Measurements from ENCODE around the gene HAP1. TPM values are rescaled to one million over a fixed set of nuclear protein-coding genes. Genes with fewer than 3 reads are reported as not detected.

Gene HAP1
- total RNA-seq, 4 donors from 2014 or later, result 0.19 TPM; not detected in 3

DNA sequence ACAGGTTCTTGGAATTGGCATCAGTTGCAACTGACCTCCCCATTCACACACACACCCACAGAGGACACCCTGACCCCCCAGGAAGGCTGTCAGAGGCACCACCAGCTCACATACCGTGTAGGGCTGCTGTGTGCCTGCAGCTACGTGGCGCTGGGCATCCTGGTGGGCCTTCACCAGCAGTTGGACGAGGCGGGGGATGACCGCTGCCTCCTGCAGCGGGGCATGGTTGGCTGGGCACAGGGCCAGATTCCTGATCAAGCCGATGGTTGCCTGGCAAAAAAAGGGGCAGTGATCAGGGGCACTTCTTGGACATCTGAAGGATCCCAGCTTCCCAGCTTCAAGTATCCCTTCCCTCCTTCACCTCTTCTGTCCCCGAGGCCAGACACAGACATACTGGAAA is 24.2 kb upstream of the HAP1 start:
- no peak overlapping the region for H3K4me3 ChIP-seq
- no peak overlapping the region for H3K27ac ChIP-seq (replicated peaks in 1 of 4)
- H3K9me3 ChIP-seq, result no peaks in the 10 kb centered on the region
- H3K4me1 ChIP-seq, result no peaks in the 10 kb centered on the region
- WGBS, result 87% methylated on average over 5 of the region's 9 CpGs
- peaks cover 0 to 100% (median 80%) of the 10 kb centered on the region in 4 donors for H3K36me3 ChIP-seq
- TF ChIP-seq POLR2A (IDR thresholded peaks at IDR 0.05; ENCODE audit: low read depth) (no peak), EP300 (IDR thresholded peaks at IDR 0.05) (no peak), POLR2AphosphoS5 (IDR thresholded peaks at IDR 0.05) (no peak)
- TF ChIP-seq, protein P1, sequence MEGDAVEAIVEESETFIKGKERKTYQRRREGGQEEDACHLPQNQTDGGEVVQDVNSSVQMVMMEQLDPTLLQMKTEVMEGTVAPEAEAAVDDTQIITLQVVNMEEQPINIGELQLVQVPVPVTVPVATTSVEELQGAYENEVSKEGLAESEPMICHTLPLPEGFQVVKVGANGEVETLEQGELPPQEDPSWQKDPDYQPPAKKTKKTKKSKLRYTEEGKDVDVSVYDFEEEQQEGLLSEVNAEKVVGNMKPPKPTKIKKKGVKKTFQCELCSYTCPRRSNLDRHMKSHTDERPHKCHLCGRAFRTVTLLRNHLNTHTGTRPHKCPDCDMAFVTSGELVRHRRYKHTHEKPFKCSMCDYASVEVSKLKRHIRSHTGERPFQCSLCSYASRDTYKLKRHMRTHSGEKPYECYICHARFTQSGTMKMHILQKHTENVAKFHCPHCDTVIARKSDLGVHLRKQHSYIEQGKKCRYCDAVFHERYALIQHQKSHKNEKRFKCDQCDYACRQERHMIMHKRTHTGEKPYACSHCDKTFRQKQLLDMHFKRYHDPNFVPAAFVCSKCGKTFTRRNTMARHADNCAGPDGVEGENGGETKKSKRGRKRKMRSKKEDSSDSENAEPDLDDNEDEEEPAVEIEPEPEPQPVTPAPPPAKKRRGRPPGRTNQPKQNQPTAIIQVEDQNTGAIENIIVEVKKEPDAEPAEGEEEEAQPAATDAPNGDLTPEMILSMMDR (IDR thresholded peaks at IDR 0.05), result no peak
- DNase-seq (ENCODE audit: extremely low spot score), result no peak
- no peaks in the 10 kb centered on the region for H3K27me3 ChIP-seq
- intact Hi-C loops (cut with DNase I), result no loop called here

DNA sequence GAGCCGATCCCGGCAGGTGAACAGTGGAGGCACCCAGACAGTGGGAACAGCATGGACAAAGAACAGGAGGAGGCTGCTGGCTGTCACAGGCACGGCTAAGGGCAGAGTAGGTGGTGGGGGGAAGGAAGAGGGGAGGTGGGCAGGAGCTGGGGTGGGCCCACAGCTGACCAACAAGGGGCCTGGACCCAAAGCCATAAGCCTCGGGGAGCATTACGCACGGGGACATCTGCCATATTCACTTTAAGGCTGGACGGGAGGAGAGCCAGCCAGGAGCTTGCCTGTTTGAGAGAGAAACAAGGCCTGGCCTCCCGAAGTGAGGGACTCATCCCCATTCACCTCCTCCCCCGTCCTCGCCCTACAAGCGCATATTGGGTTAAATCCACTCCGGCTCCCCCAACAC is 19.6 kb upstream of the HAP1 start:
- intact Hi-C loops (cut with DNase I), result no loop called here

DNA sequence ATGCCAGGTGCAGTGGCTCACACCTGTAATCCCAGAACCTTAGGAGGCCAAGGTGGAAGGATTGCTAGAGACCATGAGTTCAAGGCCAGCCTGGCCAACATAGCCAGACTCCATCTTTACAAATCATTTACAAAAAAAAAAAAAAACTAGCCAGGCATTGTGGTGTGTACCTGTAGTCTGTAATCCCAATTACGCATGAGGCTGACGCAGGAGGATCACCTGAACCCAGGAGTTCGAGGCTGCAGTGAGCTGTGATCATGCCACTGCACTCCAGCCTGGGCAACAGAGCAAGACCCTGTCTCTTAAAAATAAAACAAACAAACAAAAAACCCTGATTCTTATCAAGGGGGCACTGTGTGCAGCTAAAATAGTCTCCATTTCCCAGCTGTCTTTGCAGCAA is 16.8 kb upstream of the HAP1 start:
- TF ChIP-seq, protein P1 (IDR thresholded peaks at IDR 0.05), result no peak
- no peak for TF ChIP-seq EP300 (IDR thresholded peaks at IDR 0.05)
- TF ChIP-seq POLR2A (IDR thresholded peaks at IDR 0.05; ENCODE audit: low read depth), result no peak
- TF ChIP-seq POLR2AphosphoS5 (IDR thresholded peaks at IDR 0.05), result no peak
- no peaks in the 10 kb centered on the region for H3K4me1 ChIP-seq
- no peak overlapping the region for H3K27ac ChIP-seq (replicated peaks in 1 of 4)
- peaks cover 0 to 28% (median 20%) of the 10 kb centered on the region in 4 donors for H3K36me3 ChIP-seq
- 96% methylated on average over 3 of the region's 3 CpGs for WGBS
- no peaks in the 10 kb centered on the region for H3K9me3 ChIP-seq
- H3K4me3 ChIP-seq, result no peak overlapping the region
- intact Hi-C loops (cut with DNase I), result no loop called here
- peaks cover 0 to 4% (median 0%) of the 10 kb centered on the region in 4 donors for H3K27me3 ChIP-seq
- DNase-seq (ENCODE audit: extremely low spot score), result no peak

More for the DNA sequence above, 19.6 kb upstream of the HAP1 start:
- Histone ChIP-seq H3K27me3 (no peaks in the 10 kb centered on the region), H3K4me1 (no peaks in the 10 kb centered on the region), H3K27ac (replicated peaks in 1 of 4) (no peak overlapping the region), H3K36me3 (peaks cover 0 to 55% (median 46%) of the 10 kb centered on the region in 4 donors), H3K9me3 (no peaks in the 10 kb centered on the region), H3K4me3 (no peak overlapping the region)
- 86% methylated on average over 12 of the region's 12 CpGs for WGBS
- TF ChIP-seq EP300 (IDR thresholded peaks at IDR 0.05), result no peak
- no peak for TF ChIP-seq POLR2A (IDR thresholded peaks at IDR 0.05; ENCODE audit: low read depth)
- DNase-seq (ENCODE audit: extremely low spot score), result no peak

DNA sequence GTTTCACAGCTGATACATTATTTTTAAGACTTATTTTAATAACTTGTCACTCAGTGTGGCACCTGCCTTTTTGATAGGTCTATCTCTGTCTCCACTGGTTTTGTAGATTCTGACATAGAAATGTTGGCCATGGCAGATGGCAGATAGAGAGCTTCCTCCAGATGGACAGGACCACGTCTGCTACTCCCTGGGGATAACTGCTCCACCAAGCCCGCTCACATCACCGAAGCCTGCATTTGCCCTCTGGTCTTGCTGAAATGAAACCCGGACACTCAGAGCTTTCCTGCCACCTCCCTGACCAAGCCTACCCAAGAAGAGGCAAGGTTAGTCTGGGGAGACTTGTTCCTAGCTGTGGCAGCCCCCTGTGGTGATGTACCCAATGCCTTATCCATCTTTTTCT is 16.4 kb upstream of the HAP1 start:
- 83% methylated on average over 3 of the region's 4 CpGs for WGBS
- Histone ChIP-seq H3K4me3 (no peak overlapping the region), H3K27me3 (peaks cover 0 to 4% (median 0%) of the 10 kb centered on the region in 4 donors), H3K4me1 (no peaks in the 10 kb centered on the region), H3K9me3 (no peaks in the 10 kb centered on the region), H3K27ac (replicated peaks in 1 of 4) (no peak overlapping the region), H3K36me3 (peaks cover 0 to 23% (median 16%) of the 10 kb centered on the region in 4 donors)
- intact Hi-C loops (cut with DNase I), result no loop called here
- no peak for DNase-seq (ENCODE audit: extremely low spot score)
- TF ChIP-seq EP300 (IDR thresholded peaks at IDR 0.05) (no peak), POLR2A (IDR thresholded peaks at IDR 0.05; ENCODE audit: low read depth) (no peak), POLR2AphosphoS5 (IDR thresholded peaks at IDR 0.05) (no peak)
- TF ChIP-seq, protein P1 (IDR thresholded peaks at IDR 0.05), result no peak

DNA sequence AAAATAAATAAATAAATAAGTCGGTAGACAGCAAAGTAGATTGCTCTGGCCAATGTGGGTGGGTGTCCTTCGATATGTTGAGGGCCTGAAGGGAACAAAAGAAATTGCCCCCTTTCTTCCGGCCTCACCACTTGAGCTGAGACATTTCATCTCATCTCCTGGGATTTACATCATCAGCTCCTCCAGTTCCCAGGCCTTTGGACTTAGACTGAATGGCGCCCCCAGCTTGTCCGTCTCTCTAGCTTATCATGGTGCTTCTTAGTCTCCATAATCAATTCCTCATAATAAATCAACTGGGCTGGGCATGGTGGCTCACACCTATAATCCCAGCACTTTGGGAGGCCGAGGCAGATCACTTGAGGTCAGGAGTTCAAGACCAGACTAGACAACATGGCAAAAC is 13.8 kb upstream of the HAP1 start:
- no peaks in the 10 kb centered on the region for H3K36me3 ChIP-seq
- H3K27ac ChIP-seq (replicated peaks in 1 of 4), result no peak overlapping the region
- H3K9me3 ChIP-seq, result no peaks in the 10 kb centered on the region
- no peak for DNase-seq (ENCODE audit: extremely low spot score)
- intact Hi-C loops (cut with DNase I), result no loop called here
- H3K4me3 ChIP-seq, result no peak overlapping the region
- 89% methylated on average over 6 of the region's 6 CpGs for WGBS
- H3K27me3 ChIP-seq, result peaks cover 0 to 4% (median 0%) of the 10 kb centered on the region in 4 donors
- H3K4me1 ChIP-seq, result no peaks in the 10 kb centered on the region
- TF ChIP-seq POLR2AphosphoS5 (IDR thresholded peaks at IDR 0.05), result no peak
- TF ChIP-seq, protein P1 (IDR thresholded peaks at IDR 0.05), result no peak
